ENCODE results near the gene EPHB1.

EPHB1 gene

GRCh38 chr3:135137296-135137695, 342.2 kb downstream of the EPHB1 start:
- Histone ChIP-seq H3K4me1 (ENCODE audit: insufficient read depth, poor library complexity, severe bottlenecking) (no peaks in the 10 kb centered on the region), H3K4me3 (ENCODE audit: severe bottlenecking) (no peak overlapping the region)
- TF ChIP-seq, protein P1, sequence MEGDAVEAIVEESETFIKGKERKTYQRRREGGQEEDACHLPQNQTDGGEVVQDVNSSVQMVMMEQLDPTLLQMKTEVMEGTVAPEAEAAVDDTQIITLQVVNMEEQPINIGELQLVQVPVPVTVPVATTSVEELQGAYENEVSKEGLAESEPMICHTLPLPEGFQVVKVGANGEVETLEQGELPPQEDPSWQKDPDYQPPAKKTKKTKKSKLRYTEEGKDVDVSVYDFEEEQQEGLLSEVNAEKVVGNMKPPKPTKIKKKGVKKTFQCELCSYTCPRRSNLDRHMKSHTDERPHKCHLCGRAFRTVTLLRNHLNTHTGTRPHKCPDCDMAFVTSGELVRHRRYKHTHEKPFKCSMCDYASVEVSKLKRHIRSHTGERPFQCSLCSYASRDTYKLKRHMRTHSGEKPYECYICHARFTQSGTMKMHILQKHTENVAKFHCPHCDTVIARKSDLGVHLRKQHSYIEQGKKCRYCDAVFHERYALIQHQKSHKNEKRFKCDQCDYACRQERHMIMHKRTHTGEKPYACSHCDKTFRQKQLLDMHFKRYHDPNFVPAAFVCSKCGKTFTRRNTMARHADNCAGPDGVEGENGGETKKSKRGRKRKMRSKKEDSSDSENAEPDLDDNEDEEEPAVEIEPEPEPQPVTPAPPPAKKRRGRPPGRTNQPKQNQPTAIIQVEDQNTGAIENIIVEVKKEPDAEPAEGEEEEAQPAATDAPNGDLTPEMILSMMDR (IDR thresholded peaks at IDR 0.05; ENCODE audit: poor library complexity, severe bottlenecking) = no peak

GRCh38 chr3:135138776-135139175, 343.7 kb downstream of the EPHB1 start:
- H3K4me3 ChIP-seq (ENCODE audit: severe bottlenecking) = no peak overlapping the region
- H3K36me3 ChIP-seq (ENCODE audit: low read depth) = no peaks in the 10 kb centered on the region
- no peak for DNase-seq (ENCODE audit: low spot score)
- H3K4me1 ChIP-seq (ENCODE audit: insufficient read depth, poor library complexity, severe bottlenecking) = no peaks in the 10 kb centered on the region
- no peaks in the 10 kb centered on the region for H3K27me3 ChIP-seq (ENCODE audit: insufficient read depth, poor library complexity, severe bottlenecking)
- no peak overlapping the region for H3K27ac ChIP-seq (ENCODE audit: poor library complexity, severe bottlenecking)
- H3K9me3 ChIP-seq (ENCODE audit: severe bottlenecking) = no peaks in the 10 kb centered on the region
- ATAC-seq (ENCODE audit: low read depth) = no peak
- TF ChIP-seq, protein P1 (IDR thresholded peaks at IDR 0.05; ENCODE audit: poor library complexity, severe bottlenecking) = no peak

More at GRCh38 chr3:135137296-135137695, 342.2 kb downstream of the EPHB1 start:
- ATAC-seq (ENCODE audit: low read depth) = no peak
- DNase-seq (ENCODE audit: low spot score) = no peak
- H3K9me3 ChIP-seq (ENCODE audit: severe bottlenecking) = no peaks in the 10 kb centered on the region
- H3K36me3 ChIP-seq (ENCODE audit: low read depth) = no peaks in the 10 kb centered on the region
- H3K27ac ChIP-seq (ENCODE audit: poor library complexity, severe bottlenecking) = no peak overlapping the region
- no peaks in the 10 kb centered on the region for H3K27me3 ChIP-seq (ENCODE audit: insufficient read depth, poor library complexity, severe bottlenecking)

GRCh38 chr3:135140591-135140990, 345.5 kb downstream of the EPHB1 start:
- no peaks in the 10 kb centered on the region for H3K9me3 ChIP-seq (ENCODE audit: severe bottlenecking)
- DNase-seq (ENCODE audit: low spot score) = no peak
- TF ChIP-seq, protein P1 (IDR thresholded peaks at IDR 0.05; ENCODE audit: poor library complexity, severe bottlenecking) = no peak
- H3K36me3 ChIP-seq (ENCODE audit: low read depth) = no peaks in the 10 kb centered on the region
- no peak overlapping the region for H3K4me3 ChIP-seq (ENCODE audit: severe bottlenecking)
- H3K27me3 ChIP-seq (ENCODE audit: insufficient read depth, poor library complexity, severe bottlenecking) = no peaks in the 10 kb centered on the region
- no peak for ATAC-seq (ENCODE audit: low read depth)
- H3K27ac ChIP-seq (ENCODE audit: poor library complexity, severe bottlenecking) = no peak overlapping the region
- H3K4me1 ChIP-seq (ENCODE audit: insufficient read depth, poor library complexity, severe bottlenecking) = no peaks in the 10 kb centered on the region

GRCh38 chr3:135141160-135141559, 346.1 kb downstream of the EPHB1 start:
- Histone ChIP-seq H3K9me3 (ENCODE audit: severe bottlenecking) (no peaks in the 10 kb centered on the region), H3K4me3 (ENCODE audit: severe bottlenecking) (no peak overlapping the region), H3K27me3 (ENCODE audit: insufficient read depth, poor library complexity, severe bottlenecking) (no peaks in the 10 kb centered on the region), H3K4me1 (ENCODE audit: insufficient read depth, poor library complexity, severe bottlenecking) (no peaks in the 10 kb centered on the region), H3K27ac (ENCODE audit: poor library complexity, severe bottlenecking) (no peak overlapping the region), H3K36me3 (ENCODE audit: low read depth) (no peaks in the 10 kb centered on the region)
- TF ChIP-seq, protein P1 (IDR thresholded peaks at IDR 0.05; ENCODE audit: poor library complexity, severe bottlenecking) = no peak
- ATAC-seq (ENCODE audit: low read depth) (no peak), DNase-seq (ENCODE audit: low spot score) (no peak)

GRCh38 chr3:135141672-135142071, 346.6 kb downstream of the EPHB1 start:
- Histone ChIP-seq H3K36me3 (ENCODE audit: low read depth) (no peaks in the 10 kb centered on the region), H3K4me1 (ENCODE audit: insufficient read depth, poor library complexity, severe bottlenecking) (no peaks in the 10 kb centered on the region), H3K27ac (ENCODE audit: poor library complexity, severe bottlenecking) (no peak overlapping the region), H3K9me3 (ENCODE audit: severe bottlenecking) (no peaks in the 10 kb centered on the region), H3K4me3 (ENCODE audit: severe bottlenecking) (no peak overlapping the region), H3K27me3 (ENCODE audit: insufficient read depth, poor library complexity, severe bottlenecking) (no peaks in the 10 kb centered on the region)
- ATAC-seq (ENCODE audit: low read depth) = no peak
- DNase-seq (ENCODE audit: low spot score) = no peak
- TF ChIP-seq, protein P1 (IDR thresholded peaks at IDR 0.05; ENCODE audit: poor library complexity, severe bottlenecking) = no peak
